HG03342 (cell line): Measurements from ENCODE around the gene SPRY4.
"Not testable (repeated sequence)": the region's sequence is repeated elsewhere in the genome, so short reads cannot be mapped to it uniquely, and the experiment has no call there.

Experiments used
- ATAC-seq: cut with Tn5 transposase; IDR thresholded peaks from one replicate; pipeline ENCODE4 v1.9.1; 2021; ENCODE audit warnings: mild to moderate bottlenecking, moderate library complexity; ENCODE audit not compliant: unreplicated experiment

Gene SPRY4

DNA sequence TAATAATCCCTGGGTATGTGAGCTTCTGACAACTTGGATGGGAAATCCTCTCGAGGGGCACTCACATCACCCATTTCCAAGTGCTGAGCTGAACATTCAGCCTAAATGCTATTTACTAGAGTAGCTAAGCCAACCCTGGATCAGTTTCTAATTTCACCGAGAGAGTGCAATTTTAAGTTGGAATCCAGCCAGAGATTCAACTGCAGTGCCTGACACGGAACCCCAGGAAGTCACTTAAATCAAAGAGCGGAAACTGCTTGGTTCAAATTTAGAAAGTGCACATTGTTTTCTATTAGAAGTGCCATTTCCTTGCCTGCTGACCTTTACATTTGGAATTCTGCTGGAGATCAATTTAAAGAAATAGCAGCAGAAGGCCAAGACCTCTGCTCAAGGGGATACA, 8.8 kb downstream of the SPRY4 start:
- no peak for ATAC-seq

DNA sequence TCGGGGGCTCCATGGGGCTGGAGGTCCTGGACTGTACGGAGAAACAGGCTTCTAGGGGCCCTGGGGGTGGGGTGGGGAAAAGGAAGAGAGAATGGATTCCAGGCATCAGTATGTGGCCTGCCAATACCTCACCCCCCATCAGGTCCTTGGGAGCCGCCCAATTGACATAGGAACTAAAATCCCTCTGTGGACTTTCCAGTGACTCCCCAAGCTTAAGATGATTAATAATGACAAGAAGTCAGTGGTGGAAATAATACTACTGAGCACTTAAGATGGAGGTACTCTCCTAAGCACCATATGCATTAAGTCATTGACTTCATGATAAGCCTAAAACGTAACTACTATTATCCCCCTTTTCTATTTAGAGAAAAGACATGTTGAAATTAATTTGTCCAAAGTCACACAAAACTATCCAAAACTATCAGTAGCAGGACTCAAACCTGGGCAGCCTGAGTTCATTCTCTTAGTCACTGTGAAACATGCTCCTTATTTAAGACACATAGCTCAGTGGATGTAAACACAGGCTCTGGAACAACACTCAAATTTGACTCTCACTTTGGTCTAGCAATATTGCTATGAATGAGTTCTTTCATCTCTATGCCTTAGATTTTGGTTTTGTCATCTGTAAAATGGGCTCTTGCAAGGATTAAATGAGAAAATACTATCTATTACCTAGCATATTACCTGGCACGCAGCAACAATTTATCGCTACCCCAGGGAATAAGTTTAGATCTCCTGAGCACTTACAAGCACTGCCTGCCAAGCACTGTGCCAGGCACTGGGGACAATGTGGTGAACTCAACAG, 9.5 kb downstream of the SPRY4 start:
- ATAC-seq = no peak

GRCh38 chr5:142314606-142315005, 10.2 kb downstream of the SPRY4 start:
- ATAC-seq = no peak

GRCh38 chr5:142314109-142314508, 10.7 kb downstream of the SPRY4 start:
- ATAC-seq = no peak

DNA sequence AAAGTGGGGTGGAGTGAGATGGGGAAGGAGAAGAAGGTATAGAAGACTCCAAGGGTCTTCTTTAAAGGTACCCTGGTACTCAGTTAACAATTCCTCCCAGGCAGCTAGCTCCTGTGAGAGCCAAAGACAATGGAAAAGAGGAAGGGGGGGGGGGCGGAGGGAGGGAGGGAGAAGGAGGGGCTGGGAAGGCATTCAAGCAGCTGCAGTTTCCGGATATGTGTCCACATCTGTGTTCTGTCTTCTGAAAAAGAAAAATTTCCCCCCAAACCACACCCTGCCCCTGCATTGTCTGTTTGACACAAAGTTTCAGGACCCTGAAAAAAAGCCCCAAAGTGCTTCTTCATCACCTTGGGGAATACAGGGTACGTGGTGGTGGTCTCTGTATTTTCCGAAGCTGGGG, 11.1 kb downstream of the SPRY4 start:
- ATAC-seq = no peak

DNA sequence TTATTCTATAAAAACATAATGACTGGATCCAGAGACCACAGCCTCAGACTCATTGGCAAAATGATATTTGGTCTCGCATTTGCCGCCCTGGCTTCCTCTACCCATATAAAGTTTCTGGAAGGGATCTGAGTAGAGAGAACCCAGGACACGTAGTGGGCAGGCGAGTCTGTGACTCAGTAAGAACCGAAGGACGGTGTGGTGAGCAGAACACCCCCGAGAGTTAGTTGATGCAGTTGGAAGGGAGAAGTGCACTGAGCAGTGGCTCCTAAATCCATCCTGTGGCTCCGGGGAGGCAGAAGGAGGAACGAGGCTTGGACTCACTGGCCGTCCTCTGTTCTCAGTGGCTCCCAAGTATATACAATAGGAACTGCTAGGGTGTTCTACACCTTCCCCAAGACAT, 11.5 kb downstream of the SPRY4 start:
- ATAC-seq = no peak

- no peak for ATAC-seq
These were observed 12.4 kb downstream of the SPRY4 start for GRCh38 chr5:142312399-142312798.

DNA sequence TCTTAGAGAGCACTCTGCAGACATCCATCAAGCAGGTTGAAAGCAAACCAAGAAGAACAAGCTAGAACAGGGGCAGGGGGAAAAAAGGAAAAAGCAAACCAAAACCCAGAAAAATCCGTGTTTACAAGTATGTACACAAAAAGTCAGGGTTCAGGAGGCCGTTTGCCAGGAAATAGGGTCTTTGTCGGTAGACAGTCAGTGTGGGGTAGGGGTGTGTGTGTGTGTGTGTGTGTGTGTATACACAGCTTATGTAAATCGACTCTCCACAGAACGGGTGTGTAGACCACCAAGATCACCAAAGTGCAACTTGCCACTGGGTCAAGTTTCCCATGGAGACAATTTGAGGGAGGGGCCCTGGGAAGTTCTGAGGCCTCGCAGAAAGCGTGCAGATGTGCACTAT, 13.1 kb downstream of the SPRY4 start:
- no peak for ATAC-seq

DNA sequence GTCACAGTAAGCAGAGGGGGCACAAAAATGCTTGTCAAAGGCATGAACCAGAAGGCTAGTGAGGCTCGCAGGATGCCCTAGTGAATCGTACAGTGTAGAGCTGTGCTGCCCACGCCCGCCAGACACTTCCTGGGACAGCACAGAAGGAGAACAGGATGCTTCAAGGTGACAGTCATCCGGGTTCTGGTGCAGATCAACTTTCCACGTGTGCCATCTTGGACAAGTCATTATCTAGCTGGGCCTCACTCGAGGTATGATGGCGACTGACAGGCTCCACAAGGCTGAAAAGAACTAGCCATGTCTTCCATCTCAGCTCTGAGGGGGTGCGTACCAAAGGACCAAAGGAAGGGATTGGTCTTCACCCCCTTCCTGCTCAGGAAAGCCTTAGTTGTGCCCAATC, 14.0 kb downstream of the SPRY4 start:
- no peak for ATAC-seq

DNA sequence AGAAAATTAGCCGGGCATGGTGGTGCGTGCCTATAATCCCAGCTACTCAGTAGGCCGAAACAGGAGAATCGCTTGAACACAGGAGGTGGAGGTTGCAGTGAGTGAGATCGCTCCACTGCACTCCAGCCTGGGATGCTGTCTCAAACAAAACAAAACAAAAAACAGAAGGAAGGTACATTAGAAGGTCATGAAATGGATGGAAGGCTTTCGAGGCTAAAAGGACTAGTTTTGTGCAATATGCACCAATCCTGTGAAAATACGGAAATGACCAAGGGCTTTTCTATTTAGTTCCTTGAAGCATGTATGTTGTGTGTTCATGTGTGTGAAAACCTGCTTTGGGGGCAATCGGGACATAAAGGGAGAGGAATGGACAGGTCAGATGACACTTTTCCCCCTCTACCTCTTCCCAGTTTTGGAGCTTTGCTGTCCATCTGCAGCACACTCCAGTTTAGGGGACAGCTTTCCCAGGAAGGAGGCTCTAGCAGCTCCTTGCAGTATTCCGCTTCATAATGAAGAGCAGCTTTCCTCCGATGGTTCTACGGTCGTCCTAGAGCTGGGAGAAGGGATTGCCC, 15.0 kb downstream of the SPRY4 start:
- ATAC-seq = no peak

DNA sequence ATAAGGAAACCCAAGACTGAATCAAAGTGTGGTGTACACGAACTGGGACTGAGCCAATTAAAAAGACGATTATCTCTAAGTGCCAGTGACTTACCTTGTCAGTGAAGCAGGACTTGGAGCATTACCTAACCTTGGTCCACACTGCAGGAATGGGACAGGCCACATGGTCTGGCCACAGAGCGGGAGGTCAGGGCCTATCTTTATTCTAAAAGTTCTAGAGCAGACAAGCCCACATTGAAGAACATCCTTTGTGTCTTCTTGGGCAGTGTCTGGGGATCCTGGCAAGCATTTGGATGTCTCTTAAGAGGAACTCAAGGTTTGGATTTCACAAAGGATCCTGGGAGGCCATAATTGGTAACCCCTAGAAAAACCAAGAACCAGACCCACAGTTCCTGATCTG, 16.5 kb downstream of the SPRY4 start:
- ATAC-seq = no peak

DNA sequence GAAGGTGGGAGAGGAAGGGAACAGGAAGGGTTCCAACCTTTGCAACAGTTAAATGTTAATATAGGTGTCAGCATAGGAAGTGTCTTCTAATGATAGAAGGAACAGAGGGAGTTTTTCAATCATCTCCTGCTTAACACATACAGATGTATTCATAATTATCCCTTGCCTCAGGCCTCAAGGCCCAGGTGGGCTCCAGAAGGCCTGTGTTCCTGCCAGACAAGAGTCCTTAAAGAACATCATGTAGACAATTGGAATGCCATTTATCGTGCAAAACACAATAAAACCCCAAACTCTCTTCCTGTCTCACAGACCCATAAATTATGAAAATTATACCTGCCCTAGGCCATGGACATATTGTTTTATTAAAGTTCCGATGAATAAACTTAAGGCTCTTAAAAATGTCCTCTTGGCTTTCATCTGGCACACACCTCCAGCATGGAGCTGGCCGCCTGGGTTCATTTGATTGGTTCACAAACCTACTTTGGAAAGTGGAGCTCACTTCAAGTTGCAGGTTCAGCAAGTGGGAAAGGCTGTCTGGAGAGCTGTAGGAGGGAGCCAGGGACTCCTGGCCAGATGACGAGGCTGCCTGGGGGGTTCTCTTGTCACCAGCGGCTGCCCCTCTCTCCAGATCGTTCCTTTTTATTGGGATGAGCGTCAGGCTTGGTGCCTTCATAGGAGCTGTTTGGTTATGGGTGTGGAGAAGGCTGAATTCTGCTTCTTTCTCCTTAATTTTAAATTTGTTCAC, 17.5 kb downstream of the SPRY4 start:
- no peak for ATAC-seq

- ATAC-seq = no peak
These were observed 18.7 kb downstream of the SPRY4 start for GRCh38 chr5:142306077-142306502.

- no peak for ATAC-seq
These were observed 19.6 kb downstream of the SPRY4 start for GRCh38 chr5:142305211-142305610.

DNA sequence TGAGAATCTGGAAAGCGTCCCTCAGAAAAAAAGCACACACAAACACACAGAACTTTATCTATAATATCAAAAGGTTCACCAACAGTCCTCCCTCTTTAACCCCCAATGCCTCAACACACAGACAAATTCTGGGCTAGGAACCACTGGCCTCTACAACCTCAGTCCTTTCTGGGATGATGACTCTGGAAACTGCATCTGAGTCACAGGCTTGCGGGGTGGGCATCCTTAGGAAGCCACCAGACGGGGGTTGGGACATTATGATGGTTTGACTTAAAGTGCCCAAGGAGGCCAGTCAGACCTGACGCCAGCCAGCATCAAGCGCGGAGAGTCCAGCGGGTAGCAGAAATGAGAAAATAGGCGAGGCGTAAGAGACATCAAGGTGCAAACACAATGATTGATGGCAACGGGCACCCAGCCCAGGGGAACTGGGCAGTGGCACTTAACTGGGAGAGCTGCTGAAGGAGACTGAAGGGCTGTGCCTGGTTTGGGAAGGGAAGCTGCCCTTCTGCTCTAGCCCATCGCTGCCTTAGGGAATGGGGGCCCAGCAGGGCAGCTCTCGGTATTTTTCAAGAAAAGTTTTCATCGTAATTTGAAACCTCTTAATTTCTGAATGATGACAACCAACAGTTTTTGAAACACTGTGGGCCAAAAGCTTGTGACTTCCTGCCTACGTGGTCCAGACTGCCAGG, 20.7 kb downstream of the SPRY4 start:
- ATAC-seq = no peak

- ATAC-seq = no peak
These were observed 21.3 kb downstream of the SPRY4 start for GRCh38 chr5:142303565-142303964.

DNA sequence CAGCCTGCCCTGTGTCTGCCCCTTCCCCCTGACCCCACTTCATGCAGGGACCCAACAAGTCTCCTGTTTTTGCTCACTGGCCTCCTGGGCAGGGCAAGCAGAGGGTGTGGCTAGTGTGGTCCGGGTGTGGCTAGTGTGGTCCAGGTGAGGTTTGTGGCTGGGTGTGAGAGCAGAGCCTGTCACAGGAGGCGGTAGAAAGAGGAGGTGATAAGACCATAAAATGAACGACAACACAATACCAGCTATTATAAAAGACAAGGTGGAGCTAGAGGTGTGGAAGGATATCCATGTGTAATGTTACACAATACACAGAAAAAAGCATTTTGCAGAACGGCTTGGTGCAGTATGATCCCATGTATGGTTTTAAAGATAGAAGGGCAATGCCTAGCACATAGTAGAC, 23.3 kb downstream of the SPRY4 start:
- no peak for ATAC-seq

DNA sequence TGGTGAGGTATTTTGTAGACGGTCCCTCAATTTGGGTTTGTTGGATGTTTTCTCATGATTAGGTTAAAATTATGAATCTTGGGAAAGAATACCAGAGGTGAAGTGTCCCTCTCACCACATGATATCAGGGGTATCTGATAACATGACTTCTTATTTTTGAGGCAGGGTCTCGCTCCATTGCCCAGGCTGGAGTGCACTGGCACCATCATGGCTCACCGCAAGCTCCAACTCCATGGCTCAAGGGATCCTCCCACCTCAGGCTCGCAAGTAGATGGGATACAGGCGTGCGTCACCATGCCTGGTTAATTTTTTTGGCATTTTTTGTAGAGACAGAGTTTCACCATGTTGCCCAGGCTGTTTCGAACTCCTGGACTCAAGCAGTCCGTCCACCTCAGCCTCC, 24.1 kb downstream of the SPRY4 start:
- no peak for ATAC-seq

DNA sequence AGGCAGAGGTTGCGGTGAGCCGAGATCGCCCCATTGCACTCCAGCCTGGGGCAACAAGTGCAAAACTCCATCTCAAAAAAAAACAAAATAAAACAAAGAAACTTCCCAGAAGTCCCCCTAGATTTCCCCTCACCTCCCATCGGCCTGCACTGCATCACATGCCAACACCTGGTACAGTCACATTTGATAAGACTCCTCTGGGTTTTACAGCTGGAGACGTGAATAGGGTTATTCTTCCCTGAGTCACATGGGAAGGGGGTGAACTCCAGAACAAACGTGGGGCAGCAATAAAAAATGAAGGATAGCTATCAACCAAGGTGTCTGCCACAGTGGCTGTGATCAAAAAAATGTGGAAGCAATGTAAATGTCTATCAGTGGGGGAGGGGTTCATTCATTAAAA, 26.0 kb downstream of the SPRY4 start:
- no peak for ATAC-seq

GRCh38 chr5:142297786-142298185, 27.0 kb downstream of the SPRY4 start:
- not testable (repeated sequence) for ATAC-seq

DNA sequence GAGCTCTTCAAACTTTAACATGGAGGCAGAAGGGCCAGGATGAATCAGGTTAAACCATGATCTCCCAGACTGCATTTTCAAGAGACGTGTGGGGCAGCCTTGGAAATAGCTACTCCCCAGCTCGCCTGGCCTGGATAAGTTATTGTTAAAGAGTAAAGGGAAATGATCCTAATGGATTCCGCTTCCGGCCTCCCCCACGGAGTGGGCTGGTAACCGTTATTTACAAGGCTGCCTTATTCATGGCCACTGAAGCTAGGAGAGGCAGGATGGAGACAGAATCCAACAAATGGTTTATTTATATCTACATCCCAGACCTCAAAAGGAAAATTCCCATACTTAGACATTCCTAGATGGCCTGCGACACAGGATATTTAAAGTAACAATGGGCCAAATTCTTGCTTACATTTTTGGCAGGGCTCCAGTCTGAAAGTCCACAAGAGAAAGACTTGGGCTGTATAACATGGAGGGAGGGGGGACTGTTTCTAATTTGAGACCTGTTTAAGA, 27.9 kb downstream of the SPRY4 start:
- no peak for ATAC-seq
